Right cardiac atrium (tissue), 5 donors: ENCODE measurements around the gene LSMEM2. TPM values are rescaled to one million over a fixed set of nuclear protein-coding genes. Genes with fewer than 3 reads are reported as not detected.
"Not testable (repeated sequence)": the region's sequence is repeated elsewhere in the genome, so short reads cannot be mapped to it uniquely, and the experiment has no call there.

Experiments
- ATAC-seq, 2 donors: fragments of 200-7000 bp; cut with Tn5 transposase; one replicate each; pipeline versions ENCODE4 v1.8.0 to v1.9.1; 2020; ENCODE audit warnings: moderate library complexity in 2 of 2, mild to moderate bottlenecking in 1 of 2
- DNase-seq, 3 donors: peaks; one replicate each; pipeline ENCODE4 v3.0.0-alpha.2; 2020
- H3K27ac ChIP-seq: one replicate; pipeline ENCODE4 v1.5.1; 2013; ENCODE audit warnings: mild to moderate bottlenecking, low read length, control low read depth, moderate library complexity
- H3K27me3 ChIP-seq: one replicate; pipeline ENCODE4 v1.6.1; 2013; ENCODE audit not compliant: control insufficient read depth, insufficient read depth
- H3K4me1 ChIP-seq: one replicate; pipeline ENCODE4 v1.6.1; 2013; ENCODE audit warnings: low read length; ENCODE audit not compliant: control insufficient read depth, insufficient read depth
- H3K4me3 ChIP-seq: one replicate; pipeline ENCODE4 v1.5.1; 2013; ENCODE audit warnings: low read length, control low read depth
- H3K9me3 ChIP-seq: one replicate; pipeline ENCODE4 v1.6.1; 2013; ENCODE audit warnings: low read length; ENCODE audit not compliant: control insufficient read depth
- WGBS: extraction: QIAGEN DNeasy Blood & Tissue Kit; methylation state at CpG from one replicate; pipeline ENCODE4 v1.1.7; 2013; 5-methylcytosine and 5-hydroxymethylcytosine counted together
- intact Hi-C, 4 donors: fragments of 100-400 bp; cut with DNase I; formaldehyde crosslinking; loops; one replicate each; pipeline versions ENCODE4 v1.11.0 to v1.14.0; 2022 to 2023
- polyA plus RNA-seq: library from polyadenylated mRNA; stranded (reverse); fragments of 200-250 nt; gene quantifications from one replicate; pipeline ENCODE4 v1.2.3, GENCODE V29; 2013
- total RNA-seq, 4 donors: library from RNA; stranded (reverse); fragmentation: NEBNext Ultra II Directional; extraction: Animal tissue kit (Norgen Biotek cat#: 25700); gene quantifications; one replicate each; pipeline ENCODE4 v1.2.1, GENCODE V29; 2021
- donor health status: healthy with polysubstance abuse.
- donor health status: DM: no; HTN: yes; CAD: no.
- donor health status: DM: no; HTN: no; CAD: no.
- donor health status: DM: no; HTN: yes; CAD: no; lungs with severe emphysema.
- donor health status: DM: yes; HTN: yes; CAD: no.

LSMEM2 gene
- total and polyA plus RNA-seq, 5 donors = 1.4 to 15.7 (median 10.7) TPM

- DNase-seq (peak; percentile 90 to 96 (median 96)), ATAC-seq (peak; percentile 63 to 67)
- Histone ChIP-seq H3K4me3 (peak overlapping the region; percentile 81), H3K4me1 (peaks cover 19% of the 10 kb centered on the region), H3K27ac (peak overlapping the region; percentile 91), H3K9me3 (no peaks in the 10 kb centered on the region), H3K27me3 (no peaks in the 10 kb centered on the region)
- under 1% methylated on average over 31 of the region's 31 CpGs for whole genome bisulfite sequencing
- intact Hi-C loops = no loop called here
Measured at GRCh38 chr3:50237754-50238548, 40.9 kb upstream of the LSMEM2 start.

DNA sequence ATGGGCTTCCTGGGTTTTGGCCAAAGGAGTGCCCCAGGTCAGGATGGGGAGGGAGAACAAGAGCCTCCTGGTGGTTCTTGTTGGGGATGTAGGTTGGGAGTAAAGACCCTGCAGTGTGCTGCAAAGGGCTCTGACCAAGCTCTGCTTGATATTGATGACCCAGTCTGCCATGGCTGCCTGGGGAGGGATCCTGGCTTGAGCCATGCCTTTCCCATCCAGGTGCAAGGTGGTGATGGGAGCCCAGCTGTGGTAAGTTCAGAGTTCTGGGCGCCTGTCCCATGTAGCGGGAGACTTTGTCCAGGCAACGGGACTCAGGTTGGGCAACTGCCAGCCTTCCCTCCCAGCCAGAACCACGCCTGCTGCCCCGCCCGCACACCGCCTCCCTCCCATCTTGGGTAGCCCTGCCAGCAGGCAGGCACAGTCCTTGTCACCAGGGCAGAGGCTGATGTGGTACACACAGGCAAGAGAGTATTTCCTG is 40.3 kb upstream of the LSMEM2 start:
- peak overlapping the region; percentile 81 for H3K4me3 ChIP-seq
- DNase-seq (peak; percentile 90 to 94 (median 94)), ATAC-seq (peak; percentile 31 to 44)
- peaks cover 25% of the 10 kb centered on the region for H3K4me1 ChIP-seq
- WGBS = 17% methylated on average over 7 of the region's 7 CpGs
- intact Hi-C loops = no loop called here
- H3K27ac ChIP-seq = peak overlapping the region; percentile 91
- H3K27me3 ChIP-seq = no peaks in the 10 kb centered on the region
- no peaks in the 10 kb centered on the region for H3K9me3 ChIP-seq

DNA sequence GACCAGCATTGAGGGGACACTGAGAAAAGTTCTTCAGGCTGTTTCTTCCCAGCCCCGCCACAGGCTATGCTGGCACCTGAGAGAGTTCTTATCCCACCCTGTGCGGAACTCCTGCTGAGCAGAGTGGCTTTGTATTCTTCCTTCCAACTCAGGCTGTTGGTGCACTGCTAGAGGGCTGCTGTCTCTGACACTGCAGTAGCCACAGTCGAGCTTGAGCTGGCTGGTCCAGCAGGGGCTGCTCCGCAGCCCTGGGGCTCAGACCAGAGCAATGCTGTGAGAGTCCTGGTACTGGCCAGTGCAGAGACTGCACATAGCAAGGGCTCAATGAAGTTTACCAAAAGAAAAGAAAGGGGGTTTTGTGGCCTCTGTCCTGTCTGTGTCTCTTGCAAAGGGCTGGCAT is 39.2 kb upstream of the LSMEM2 start:
- H3K4me1 ChIP-seq = peaks cover 29% of the 10 kb centered on the region
- ATAC-seq = no peak
- no peaks in the 10 kb centered on the region for H3K9me3 ChIP-seq
- intact Hi-C loops = no loop called here
- H3K27ac ChIP-seq = peak overlapping the region; percentile 5
- H3K4me3 ChIP-seq = no peak overlapping the region
- no peaks in the 10 kb centered on the region for H3K27me3 ChIP-seq
- WGBS = 61% methylated on average over 4 of the region's 4 CpGs
- DNase-seq = no peak

DNA sequence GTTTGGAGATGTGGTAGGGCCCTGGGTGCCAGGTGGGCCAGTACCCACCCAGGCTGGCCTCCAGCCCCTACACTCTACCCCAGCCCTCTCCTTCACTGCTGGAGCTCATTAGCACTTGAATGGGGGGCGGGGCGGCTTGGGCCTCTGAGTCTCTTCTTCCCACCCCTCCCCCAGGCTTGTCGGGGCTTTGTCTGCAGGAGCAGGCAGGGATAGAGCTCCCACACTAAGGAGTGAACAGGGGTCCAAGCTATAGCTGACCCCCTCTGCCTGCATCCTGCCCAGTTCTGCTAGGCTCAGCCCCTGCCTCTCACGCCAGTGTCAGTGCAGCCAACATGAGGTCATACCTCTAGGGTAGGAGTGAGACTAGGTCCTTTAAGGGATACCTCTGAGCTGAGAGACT is 37.7 kb upstream of the LSMEM2 start:
- Histone ChIP-seq H3K9me3 (no peaks in the 10 kb centered on the region), H3K27ac (peak overlapping the region; percentile 42), H3K4me1 (peaks cover 38% of the 10 kb centered on the region), H3K4me3 (no peak overlapping the region), H3K27me3 (no peaks in the 10 kb centered on the region)
- 44% methylated on average over 4 of the region's 4 CpGs for WGBS
- ATAC-seq (no peak), DNase-seq (no peak)
- intact Hi-C loops = no loop called here

GRCh38 chr3:50241713-50242380 is 37.0 kb upstream of the LSMEM2 start:
- intact Hi-C loops = no loop called here
- ATAC-seq (no peak), DNase-seq (no peak)
- no peaks in the 10 kb centered on the region for H3K9me3 ChIP-seq
- H3K27ac ChIP-seq = peak overlapping the region; percentile 76
- no peaks in the 10 kb centered on the region for H3K27me3 ChIP-seq
- H3K4me3 ChIP-seq = no peak overlapping the region
- H3K4me1 ChIP-seq = peaks cover 38% of the 10 kb centered on the region
- WGBS = 53% methylated on average over 7 of the region's 7 CpGs

- H3K4me1 ChIP-seq = peaks cover 41% of the 10 kb centered on the region
- no peaks in the 10 kb centered on the region for H3K27me3 ChIP-seq
- H3K4me3 ChIP-seq = no peak overlapping the region
- intact Hi-C loops = no loop called here
- 36% methylated on average over 3 of the region's 3 CpGs for WGBS
- H3K9me3 ChIP-seq = no peaks in the 10 kb centered on the region
- H3K27ac ChIP-seq = peak overlapping the region; percentile 76
- DNase-seq (no peak), ATAC-seq (no peak)
Measured at GRCh38 chr3:50242381-50242770, 36.5 kb upstream of the LSMEM2 start.

DNA sequence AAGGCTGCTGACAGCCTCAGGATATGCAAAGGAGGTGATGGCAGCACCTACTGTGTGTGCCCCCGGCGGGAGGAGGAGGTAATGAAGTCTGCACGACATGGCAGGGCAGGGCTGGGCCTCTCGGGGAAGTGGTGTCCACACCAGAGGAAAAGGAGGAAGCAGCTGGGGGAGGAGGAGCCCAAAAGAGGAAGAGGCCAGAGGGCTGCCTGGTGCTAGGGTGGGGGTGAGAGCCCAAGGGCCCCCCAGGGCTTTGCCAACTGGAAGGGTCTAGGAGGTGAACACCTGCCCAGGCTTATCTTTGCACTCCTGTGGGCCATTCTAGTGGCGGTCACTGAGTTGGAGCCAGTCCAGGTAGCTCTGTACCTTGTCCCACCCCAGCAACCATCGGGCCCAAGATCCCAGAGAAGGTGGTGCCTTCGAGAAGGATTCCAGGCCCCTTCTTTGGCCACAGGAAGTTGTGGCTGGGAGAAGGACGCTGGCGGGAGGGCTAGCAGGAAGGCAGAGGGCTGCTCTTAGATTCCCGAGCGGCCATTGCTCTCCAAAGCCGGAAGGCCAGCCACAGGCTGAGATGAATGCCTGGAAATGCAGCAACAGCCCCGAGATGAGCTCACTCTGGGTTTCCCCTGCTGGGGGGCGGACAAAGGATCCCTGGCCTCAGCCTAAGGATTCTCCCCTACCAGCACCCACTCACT is 35.9 kb upstream of the LSMEM2 start:
- Histone ChIP-seq H3K27me3 (no peaks in the 10 kb centered on the region), H3K9me3 (no peaks in the 10 kb centered on the region), H3K4me1 (peaks cover 45% of the 10 kb centered on the region), H3K27ac (peak overlapping the region; percentile 76), H3K4me3 (no peak overlapping the region)
- intact Hi-C loops = no loop called here
- WGBS = 23% methylated on average over 14 of the region's 14 CpGs
- DNase-seq (peak; percentile 73 to 87 (median 87)), ATAC-seq (peak; percentile 20 to 52)

DNA sequence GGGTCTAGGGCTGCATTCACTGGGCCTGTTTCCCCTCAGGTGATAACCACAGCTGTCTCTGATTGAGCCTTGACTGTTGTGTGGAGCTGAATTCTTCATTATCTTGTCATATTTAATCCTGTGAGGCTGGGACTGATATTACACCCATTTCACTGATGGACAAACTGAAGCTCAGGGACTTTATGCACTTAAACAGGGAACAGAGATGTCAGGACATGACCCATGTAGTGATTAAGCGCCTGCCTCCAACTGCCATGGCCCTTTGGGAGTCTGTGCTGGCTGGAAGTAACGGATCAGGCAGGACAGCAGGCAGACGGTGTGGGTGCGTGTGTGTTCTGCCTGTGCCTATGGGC is 35.4 kb upstream of the LSMEM2 start:
- ATAC-seq (no peak), DNase-seq (no peak)
- peak overlapping the region; percentile 76 for H3K27ac ChIP-seq
- H3K4me1 ChIP-seq = peaks cover 48% of the 10 kb centered on the region
- H3K9me3 ChIP-seq = no peaks in the 10 kb centered on the region
- no peaks in the 10 kb centered on the region for H3K27me3 ChIP-seq
- no peak overlapping the region for H3K4me3 ChIP-seq
- 51% methylated on average over 4 of the region's 4 CpGs for WGBS
- intact Hi-C loops = no loop called here

DNA sequence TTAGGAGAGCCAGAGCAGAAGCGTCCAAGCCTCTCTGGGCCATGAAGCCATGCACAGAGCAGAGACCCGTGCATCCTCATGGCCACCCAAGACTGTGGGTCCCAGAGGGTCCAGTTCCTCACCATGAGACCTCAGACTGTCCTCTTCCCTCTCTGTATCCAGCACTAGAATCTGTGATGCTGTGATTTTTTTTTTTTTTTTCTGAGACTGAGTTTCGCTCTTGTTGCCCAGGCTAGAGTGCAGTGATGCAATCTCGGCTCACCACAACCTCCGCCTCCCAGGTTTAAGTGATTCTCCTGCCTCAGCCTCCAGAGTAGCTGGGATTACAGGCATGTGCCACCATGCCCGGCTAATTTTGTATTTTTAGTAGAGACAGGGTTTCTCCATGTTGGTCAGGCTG is 34.1 kb upstream of the LSMEM2 start:
- H3K4me3 ChIP-seq, H3K27me3 ChIP-seq, intact Hi-C loops, H3K9me3 ChIP-seq, ATAC-seq, DNase-seq: not testable (repeated sequence)
- peak overlapping the region; percentile 79 for H3K27ac ChIP-seq
- H3K4me1 ChIP-seq = peaks cover 57% of the 10 kb centered on the region
- WGBS = 64% methylated on average over 6 of the region's 6 CpGs

GRCh38 chr3:50245251-50245745 is 33.6 kb upstream of the LSMEM2 start:
- Histone ChIP-seq H3K4me3 (peak overlapping the region; percentile 19), H3K4me1 (peaks cover 62% of the 10 kb centered on the region), H3K9me3 (no peaks in the 10 kb centered on the region), H3K27ac (peak overlapping the region; percentile 42), H3K27me3 (no peaks in the 10 kb centered on the region)
- DNase-seq = peak in 1 of 3 donors; percentile 52
- intact Hi-C loops = no loop called here
- ATAC-seq = no peak
- WGBS = 55% methylated on average over 16 of the region's 16 CpGs
